Right ventricle myocardium inferior (tissue), 1 donor: ENCODE results near the gene MED13. TPM values are rescaled to one million over a fixed set of nuclear protein-coding genes. Genes with fewer than 3 reads are reported as not detected.
"Not testable (repeated sequence)": the region's sequence is repeated elsewhere in the genome, so short reads cannot be mapped to it uniquely, and the experiment has no call there.

Experiments used
- ATAC-seq: fragments of 200-7000 bp; cut with Tn5 transposase; one replicate; pipeline ENCODE4 v1.9.1; 2020; ENCODE audit warnings: mild to moderate bottlenecking, moderate library complexity
- DNase-seq: peaks from one replicate; pipeline ENCODE4 v3.0.0; 2021; ENCODE audit errors: missing footprints
- intact Hi-C: fragments of 100-400 bp; cut with DNase I; formaldehyde crosslinking; loops from one replicate; pipeline ENCODE4 v1.11.0; 2022
- total RNA-seq: library from RNA; stranded (reverse); fragmentation: NEBNext Ultra II Directional; extraction: Animal tissue kit (Norgen Biotek cat#: 25700); gene quantifications from one replicate; pipeline ENCODE4 v1.2.1, GENCODE V29; 2021
- donor health status: DM: no; HTN: yes; CAD: no; lungs with severe emphysema.

Gene MED13
- total RNA-seq, 1 donor from 2014 or later = 28.3 TPM

GRCh38 chr17:62092784-62093183 is 27.7 kb upstream of the MED13 start:
- DNase-seq = no peak
- no peak for ATAC-seq
- intact Hi-C loops = no loop called here

- no peak for DNase-seq
Measured at GRCh38 chr17:62091804-62092203, 26.7 kb upstream of the MED13 start.

GRCh38 chr17:62090868-62091267 is 25.8 kb upstream of the MED13 start:
- ATAC-seq (no peak), DNase-seq (no peak)
- intact Hi-C loops = no loop called here

More at GRCh38 chr17:62091804-62092203, 26.7 kb upstream of the MED13 start:
- ATAC-seq = no peak
- intact Hi-C loops = no loop called here

- no peak for DNase-seq
- intact Hi-C loops = no loop called here
- no peak for ATAC-seq
Measured at GRCh38 chr17:62090021-62090824, 25.1 kb upstream of the MED13 start.

GRCh38 chr17:62089334-62089733 is 24.3 kb upstream of the MED13 start:
- ATAC-seq = no peak
- intact Hi-C loops = no loop called here
- no peak for DNase-seq

GRCh38 chr17:62086737-62087136 is 21.7 kb upstream of the MED13 start:
- ATAC-seq (no peak), DNase-seq (no peak)
- intact Hi-C loops = no loop called here

GRCh38 chr17:62085511-62086408 is 20.7 kb upstream of the MED13 start:
- no peak for DNase-seq
- intact Hi-C loops = no loop called here
- no peak for ATAC-seq

GRCh38 chr17:62084585-62084984 is 19.5 kb upstream of the MED13 start:
- no peak for ATAC-seq
- no peak for DNase-seq
- intact Hi-C loops = no loop called here

GRCh38 chr17:62083651-62084050 is 18.6 kb upstream of the MED13 start:
- ATAC-seq (no peak), DNase-seq (no peak)
- intact Hi-C loops = no loop called here

GRCh38 chr17:62080647-62081046 is 15.6 kb upstream of the MED13 start:
- DNase-seq = no peak
- no peak for ATAC-seq
- intact Hi-C loops = no loop called here

- intact Hi-C loops = no loop called here
- no peak for ATAC-seq
- DNase-seq = no peak
Measured at GRCh38 chr17:62078009-62078408, 12.9 kb upstream of the MED13 start.

- no peak for ATAC-seq
- intact Hi-C loops = no loop called here
- no peak for DNase-seq
Measured at GRCh38 chr17:62076864-62077788, 12.0 kb upstream of the MED13 start.

GRCh38 chr17:62075308-62075815 is 10.3 kb upstream of the MED13 start:
- DNase-seq (no peak), ATAC-seq (no peak)
- intact Hi-C loops = no loop called here

- intact Hi-C loops = no loop called here
- DNase-seq = no peak
- no peak for ATAC-seq
Measured at GRCh38 chr17:62073993-62074392, 8.9 kb upstream of the MED13 start.

GRCh38 chr17:62072855-62073254 is 7.8 kb upstream of the MED13 start:
- DNase-seq, intact Hi-C loops, ATAC-seq: not testable (repeated sequence)

- intact Hi-C loops = no loop called here
- DNase-seq (no peak), ATAC-seq (no peak)
Measured at GRCh38 chr17:62070900-62071299, 5.8 kb upstream of the MED13 start.

GRCh38 chr17:62067165-62068145 is 2.4 kb upstream of the MED13 start:
- intact Hi-C loops = loop anchor here (2.0 to 5.0 kb wide), 2 partner anchors 70 to 655 kb away; no protein-coding TSS in a partner anchor
- no peak for ATAC-seq
- DNase-seq = no peak
